Cardiac fibroblast (primary cell): ENCODE results near the gene LSM14B.

Source experiments
- DNase-seq, 2 donors: peaks; one replicate each; pipeline versions ENCODE4 v3.0.0 to v3.0.0-alpha.2; 2010; ENCODE audit warnings: low read depth in 2 of 2
- H3K4me3 ChIP-seq, 2 donors: replicated peaks in 1 of 2; 1 replicate in 1 of 2; 2 replicates in 1 of 2; pipeline ENCODE4 v1.5.1; 2011; ENCODE audit warnings: low read depth in 2 of 2, low read length in 2 of 2, mild to moderate bottlenecking in 2 of 2, moderate library complexity in 1 of 2
- TF ChIP-seq, protein P1 (sequence below): IDR thresholded peaks from one replicate; pipeline ENCODE4 v1.5.1; 2011; ENCODE audit warnings: low read depth, mild to moderate bottlenecking, low read length, inconsistent platforms

LSM14B gene

GRCh38 chr20:62151835-62152364 lies 29.6 kb downstream of the LSM14B start:
- TF ChIP-seq, protein P1, sequence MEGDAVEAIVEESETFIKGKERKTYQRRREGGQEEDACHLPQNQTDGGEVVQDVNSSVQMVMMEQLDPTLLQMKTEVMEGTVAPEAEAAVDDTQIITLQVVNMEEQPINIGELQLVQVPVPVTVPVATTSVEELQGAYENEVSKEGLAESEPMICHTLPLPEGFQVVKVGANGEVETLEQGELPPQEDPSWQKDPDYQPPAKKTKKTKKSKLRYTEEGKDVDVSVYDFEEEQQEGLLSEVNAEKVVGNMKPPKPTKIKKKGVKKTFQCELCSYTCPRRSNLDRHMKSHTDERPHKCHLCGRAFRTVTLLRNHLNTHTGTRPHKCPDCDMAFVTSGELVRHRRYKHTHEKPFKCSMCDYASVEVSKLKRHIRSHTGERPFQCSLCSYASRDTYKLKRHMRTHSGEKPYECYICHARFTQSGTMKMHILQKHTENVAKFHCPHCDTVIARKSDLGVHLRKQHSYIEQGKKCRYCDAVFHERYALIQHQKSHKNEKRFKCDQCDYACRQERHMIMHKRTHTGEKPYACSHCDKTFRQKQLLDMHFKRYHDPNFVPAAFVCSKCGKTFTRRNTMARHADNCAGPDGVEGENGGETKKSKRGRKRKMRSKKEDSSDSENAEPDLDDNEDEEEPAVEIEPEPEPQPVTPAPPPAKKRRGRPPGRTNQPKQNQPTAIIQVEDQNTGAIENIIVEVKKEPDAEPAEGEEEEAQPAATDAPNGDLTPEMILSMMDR = no peak
- no peak overlapping the region for H3K4me3 ChIP-seq
- DNase-seq = no peak

GRCh38 chr20:62155428-62156253 lies 33.4 kb downstream of the LSM14B start:
- TF ChIP-seq, protein P1 = no peak
- H3K4me3 ChIP-seq = no peak overlapping the region
- no peak for DNase-seq

- TF ChIP-seq, protein P1 = no peak
- H3K4me3 ChIP-seq = no peak overlapping the region
- no peak for DNase-seq
These were observed 33.9 kb downstream of the LSM14B start for GRCh38 chr20:62156254-62156556.

DNA sequence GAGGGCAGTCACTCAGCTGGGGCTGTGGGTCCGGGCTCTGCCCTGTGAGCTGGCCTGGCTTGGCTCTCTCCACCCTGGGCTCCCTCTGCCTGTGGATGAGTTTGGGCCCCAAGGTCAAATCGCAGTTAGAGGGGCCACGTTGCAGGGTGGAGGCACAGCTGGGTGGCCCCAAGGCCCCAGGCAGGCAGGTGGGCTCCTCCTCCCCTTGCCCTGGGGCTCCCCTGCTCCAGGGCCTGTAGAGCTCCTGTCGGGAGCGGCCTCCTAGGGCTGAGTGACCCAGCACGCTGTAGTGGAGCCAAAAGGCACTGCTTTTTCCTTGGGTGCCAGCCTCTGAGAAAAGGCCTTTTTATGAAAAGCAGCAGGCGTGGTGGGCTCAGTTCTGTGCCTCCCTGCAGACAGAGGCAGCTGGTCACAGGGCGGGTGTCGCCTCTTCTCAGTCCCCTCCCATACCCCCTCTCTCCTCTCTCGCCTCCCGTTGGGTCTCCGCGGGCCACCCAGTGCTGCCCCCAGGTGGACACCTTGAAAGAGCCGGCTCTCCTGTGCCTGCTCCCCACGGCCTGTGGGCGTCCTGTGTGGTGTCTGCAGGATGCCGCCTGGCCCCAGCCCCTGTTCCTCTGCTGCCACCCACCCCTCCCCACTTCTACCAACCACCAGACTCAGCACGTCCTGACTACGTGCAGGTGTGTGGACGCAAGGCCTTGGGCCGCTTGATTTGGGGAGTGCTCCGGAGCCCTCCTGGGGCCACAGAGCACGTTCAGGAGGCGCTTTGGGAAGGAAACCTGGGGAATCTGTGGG lies 34.5 kb downstream of the LSM14B start:
- TF ChIP-seq, protein P1 = peak; percentile 80
- H3K4me3 ChIP-seq = no peak overlapping the region
- peak; percentile 44 to 58 for DNase-seq

DNA sequence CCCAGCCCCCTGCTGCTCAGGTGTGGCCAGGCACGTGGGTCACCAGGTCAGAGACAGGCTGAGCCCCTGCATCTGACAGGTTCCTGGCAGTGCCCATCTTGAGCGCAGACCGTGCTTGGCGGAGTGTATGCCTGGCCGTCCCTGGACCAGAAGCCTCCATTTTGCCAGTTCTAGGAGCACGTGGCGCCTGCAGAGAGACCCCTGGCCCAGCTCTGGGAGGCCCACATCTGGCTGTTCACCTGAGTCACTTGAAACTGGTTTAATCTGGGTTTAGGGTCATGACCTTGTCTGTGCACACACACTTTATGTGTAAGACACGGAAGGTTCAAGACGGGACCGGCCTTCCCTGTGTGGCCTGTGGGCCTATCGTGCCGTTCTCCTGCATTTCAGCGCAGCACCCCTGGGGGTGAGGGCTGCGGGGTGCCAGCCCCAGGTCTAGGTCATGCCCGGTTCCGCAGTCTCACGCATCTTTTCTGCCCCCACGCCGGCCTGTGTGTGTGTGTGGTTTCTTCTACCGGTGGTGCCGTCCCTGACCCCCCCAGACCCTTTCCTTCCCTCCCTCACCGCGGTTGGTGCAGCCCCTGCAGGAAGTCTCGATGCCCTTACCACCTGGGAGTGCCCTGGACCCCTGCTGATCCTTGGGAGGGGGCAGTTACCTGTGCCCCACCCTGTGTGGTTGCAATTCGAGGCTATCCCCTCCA lies 35.3 kb downstream of the LSM14B start:
- no peak overlapping the region for H3K4me3 ChIP-seq
- TF ChIP-seq, protein P1 = no peak
- no peak for DNase-seq

DNA sequence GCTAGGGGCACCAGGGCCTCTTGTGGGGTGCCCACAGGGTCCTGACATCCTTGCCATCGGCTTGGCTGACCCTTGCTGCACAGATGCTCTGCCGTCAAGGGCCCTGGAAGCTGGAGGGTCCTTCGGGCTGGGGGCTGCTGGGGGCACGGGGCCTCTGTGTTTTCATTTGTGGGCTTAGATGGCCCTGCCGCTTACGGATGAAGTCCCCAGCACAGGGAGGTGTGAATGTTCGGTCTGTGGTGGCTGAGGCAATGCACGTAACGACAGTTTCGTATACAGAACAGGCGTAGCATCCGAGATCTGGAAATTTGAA lies 35.8 kb downstream of the LSM14B start:
- DNase-seq = no peak
- H3K4me3 ChIP-seq = no peak overlapping the region
- TF ChIP-seq, protein P1 = no peak
